ENCODE measurements around the gene COL25A1. TPM values are rescaled to one million over a fixed set of nuclear protein-coding genes. Genes with fewer than 3 reads are reported as not detected.

COL25A1 gene
- total RNA-seq, 1 donor from 2014 or later, result 4.3 TPM

DNA sequence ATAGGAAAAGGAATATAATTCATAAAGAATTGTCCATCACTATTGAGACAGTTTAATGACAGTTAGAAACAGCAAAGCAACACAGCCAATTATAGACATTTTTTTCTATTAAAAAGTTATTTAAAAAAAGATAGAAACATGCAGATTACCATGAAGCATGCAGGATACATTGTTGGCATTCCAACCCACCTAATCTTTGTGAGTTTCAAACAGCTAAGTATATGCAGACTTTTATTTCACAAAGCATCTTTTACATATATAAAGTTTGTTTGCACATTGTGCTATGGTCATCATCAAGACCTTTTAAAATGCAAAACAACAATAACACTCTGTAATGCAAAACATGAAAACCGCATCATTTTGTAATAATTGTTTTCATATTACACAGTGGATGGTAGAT, 413.7 kb downstream of the COL25A1 start:
- H3K4me3 ChIP-seq (ENCODE audit: low read depth, low read length), result no peak overlapping the region
- no peaks in the 10 kb centered on the region for H3K27me3 ChIP-seq (ENCODE audit: control insufficient read depth, insufficient read depth, low read length)
- no peak for DNase-seq (ENCODE audit: low read depth)
- no peaks in the 10 kb centered on the region for H3K36me3 ChIP-seq (ENCODE audit: control insufficient read depth, insufficient read depth, low read length)
- TF ChIP-seq, protein P1, sequence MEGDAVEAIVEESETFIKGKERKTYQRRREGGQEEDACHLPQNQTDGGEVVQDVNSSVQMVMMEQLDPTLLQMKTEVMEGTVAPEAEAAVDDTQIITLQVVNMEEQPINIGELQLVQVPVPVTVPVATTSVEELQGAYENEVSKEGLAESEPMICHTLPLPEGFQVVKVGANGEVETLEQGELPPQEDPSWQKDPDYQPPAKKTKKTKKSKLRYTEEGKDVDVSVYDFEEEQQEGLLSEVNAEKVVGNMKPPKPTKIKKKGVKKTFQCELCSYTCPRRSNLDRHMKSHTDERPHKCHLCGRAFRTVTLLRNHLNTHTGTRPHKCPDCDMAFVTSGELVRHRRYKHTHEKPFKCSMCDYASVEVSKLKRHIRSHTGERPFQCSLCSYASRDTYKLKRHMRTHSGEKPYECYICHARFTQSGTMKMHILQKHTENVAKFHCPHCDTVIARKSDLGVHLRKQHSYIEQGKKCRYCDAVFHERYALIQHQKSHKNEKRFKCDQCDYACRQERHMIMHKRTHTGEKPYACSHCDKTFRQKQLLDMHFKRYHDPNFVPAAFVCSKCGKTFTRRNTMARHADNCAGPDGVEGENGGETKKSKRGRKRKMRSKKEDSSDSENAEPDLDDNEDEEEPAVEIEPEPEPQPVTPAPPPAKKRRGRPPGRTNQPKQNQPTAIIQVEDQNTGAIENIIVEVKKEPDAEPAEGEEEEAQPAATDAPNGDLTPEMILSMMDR (IDR thresholded peaks at IDR 0.05; ENCODE audit: insufficient read depth, low read length, poor library complexity, severe bottlenecking), result no peak

DNA sequence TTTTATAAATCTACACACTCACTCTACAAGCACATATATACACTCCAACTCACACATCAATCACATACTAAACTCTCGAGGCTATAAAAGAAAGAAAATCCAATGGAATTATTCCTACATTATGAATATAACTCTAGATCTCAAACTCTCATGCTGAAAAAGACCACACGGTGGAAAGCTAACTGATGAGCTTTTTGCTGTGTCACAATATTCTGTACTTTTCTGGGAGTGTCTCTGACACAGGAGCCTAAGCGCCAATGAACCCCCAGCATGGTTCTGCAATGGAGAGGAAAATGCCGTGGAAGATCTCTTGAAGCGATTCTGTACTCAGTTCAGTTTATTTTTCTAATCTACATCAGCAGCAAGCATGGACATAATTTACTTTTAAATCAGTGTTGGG, 415.4 kb downstream of the COL25A1 start:
- no peaks in the 10 kb centered on the region for H3K27me3 ChIP-seq (ENCODE audit: control insufficient read depth, insufficient read depth, low read length)
- no peak for DNase-seq (ENCODE audit: low read depth)
- no peak overlapping the region for H3K4me3 ChIP-seq (ENCODE audit: low read depth, low read length)
- no peaks in the 10 kb centered on the region for H3K36me3 ChIP-seq (ENCODE audit: control insufficient read depth, insufficient read depth, low read length)
- TF ChIP-seq, protein P1 (IDR thresholded peaks at IDR 0.05; ENCODE audit: insufficient read depth, low read length, poor library complexity, severe bottlenecking), result no peak

DNA sequence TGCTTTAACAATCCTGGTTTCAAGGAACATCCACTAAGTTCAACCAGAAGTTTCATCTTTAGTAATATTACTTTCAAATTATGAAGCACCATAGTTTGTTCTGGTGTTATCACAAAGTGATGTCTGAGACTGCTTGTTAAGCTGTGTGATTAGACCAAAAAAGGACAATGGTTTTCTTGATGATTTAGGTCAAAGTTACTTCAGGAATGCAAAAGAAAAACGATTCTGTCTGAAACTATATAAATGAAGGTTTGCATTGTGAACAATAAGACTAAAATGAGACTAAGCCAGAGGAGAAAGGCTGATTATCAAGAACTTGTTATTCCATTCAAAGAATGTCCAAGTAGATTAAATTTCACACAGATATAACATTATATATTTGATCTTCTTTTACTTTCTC, 417.2 kb downstream of the COL25A1 start:
- no peaks in the 10 kb centered on the region for H3K27me3 ChIP-seq (ENCODE audit: control insufficient read depth, insufficient read depth, low read length)
- TF ChIP-seq, protein P1 (IDR thresholded peaks at IDR 0.05; ENCODE audit: insufficient read depth, low read length, poor library complexity, severe bottlenecking), result no peak
- peak; percentile 32 for DNase-seq (ENCODE audit: low read depth)

DNA sequence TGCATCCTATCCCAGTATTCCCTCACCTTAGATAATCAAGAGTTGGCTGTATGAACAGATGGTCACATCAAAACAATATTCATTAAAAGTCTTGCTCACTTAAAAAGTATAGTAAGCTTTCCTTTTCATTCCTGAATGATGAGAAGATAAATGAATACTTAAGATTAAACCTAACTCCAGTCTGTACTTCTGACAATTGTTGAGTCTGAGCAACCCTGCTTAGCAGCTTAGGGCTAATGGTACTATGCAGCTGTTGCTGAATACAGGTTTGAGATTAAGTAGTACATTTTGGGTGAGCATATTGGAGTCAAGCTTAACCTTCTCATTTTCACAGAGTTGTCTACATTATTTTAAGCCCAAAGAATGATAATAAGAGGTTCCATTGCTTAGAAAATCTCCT, 417.9 kb downstream of the COL25A1 start:
- Histone ChIP-seq H3K36me3 (ENCODE audit: control insufficient read depth, insufficient read depth, low read length) (no peaks in the 10 kb centered on the region), H3K4me3 (ENCODE audit: low read depth, low read length) (no peak overlapping the region), H3K27me3 (ENCODE audit: control insufficient read depth, insufficient read depth, low read length) (no peaks in the 10 kb centered on the region)
- DNase-seq (ENCODE audit: low read depth), result no peak
- TF ChIP-seq, protein P1 (IDR thresholded peaks at IDR 0.05; ENCODE audit: insufficient read depth, low read length, poor library complexity, severe bottlenecking), result no peak

More for the DNA sequence above, 417.2 kb downstream of the COL25A1 start:
- no peaks in the 10 kb centered on the region for H3K36me3 ChIP-seq (ENCODE audit: control insufficient read depth, insufficient read depth, low read length)
- no peak overlapping the region for H3K4me3 ChIP-seq (ENCODE audit: low read depth, low read length)

DNA sequence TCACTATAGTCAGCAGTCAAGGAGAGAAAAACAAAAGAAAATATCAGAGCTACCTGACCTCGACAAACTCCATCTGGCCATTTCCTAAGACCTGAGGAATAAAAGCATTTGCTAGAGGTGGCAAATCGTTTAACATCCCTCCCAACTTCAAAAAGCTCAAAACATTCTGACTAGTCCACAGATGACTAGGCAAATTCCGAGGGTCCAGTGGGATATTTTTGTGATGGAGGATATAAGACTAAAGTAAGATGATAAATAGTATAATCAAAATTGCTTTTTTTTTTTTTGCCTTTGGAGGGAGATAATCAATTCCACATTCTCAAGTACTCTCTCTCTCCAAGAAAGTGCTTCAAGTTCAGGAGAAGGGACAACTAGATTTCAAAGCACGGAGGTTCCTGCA, 420.5 kb downstream of the COL25A1 start:
- no peaks in the 10 kb centered on the region for H3K27me3 ChIP-seq (ENCODE audit: control insufficient read depth, insufficient read depth, low read length)

DNA sequence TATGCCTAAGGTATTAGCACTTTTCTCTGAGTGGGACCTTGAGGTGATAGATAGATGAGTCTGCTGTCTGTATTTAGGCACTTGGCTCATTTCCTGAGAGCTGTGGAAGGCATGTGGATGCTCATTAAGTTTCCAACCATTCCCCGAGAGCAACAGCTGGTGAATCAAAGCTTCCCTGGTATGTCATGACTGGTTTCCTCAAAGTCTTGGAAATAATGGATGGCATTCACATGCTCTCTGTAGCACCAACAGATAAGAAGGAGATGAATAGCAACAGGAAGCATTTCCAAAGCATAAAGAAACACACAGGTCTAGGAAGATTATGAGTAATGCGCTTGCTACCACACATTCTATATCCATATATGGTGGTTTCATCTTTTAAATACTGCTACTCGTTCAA, 421.3 kb downstream of the COL25A1 start:
- peak; percentile 61 for DNase-seq (ENCODE audit: low read depth)
- no peaks in the 10 kb centered on the region for H3K36me3 ChIP-seq (ENCODE audit: control insufficient read depth, insufficient read depth, low read length)
- H3K4me3 ChIP-seq (ENCODE audit: low read depth, low read length), result no peak overlapping the region
- TF ChIP-seq, protein P1 (IDR thresholded peaks at IDR 0.05; ENCODE audit: insufficient read depth, low read length, poor library complexity, severe bottlenecking), result no peak
- H3K27me3 ChIP-seq (ENCODE audit: control insufficient read depth, insufficient read depth, low read length), result no peaks in the 10 kb centered on the region

More for the DNA sequence above, 420.5 kb downstream of the COL25A1 start:
- DNase-seq (ENCODE audit: low read depth), result no peak
- H3K36me3 ChIP-seq (ENCODE audit: control insufficient read depth, insufficient read depth, low read length), result no peaks in the 10 kb centered on the region
- H3K4me3 ChIP-seq (ENCODE audit: low read depth, low read length), result no peak overlapping the region
- TF ChIP-seq, protein P1 (IDR thresholded peaks at IDR 0.05; ENCODE audit: insufficient read depth, low read length, poor library complexity, severe bottlenecking), result no peak
